HG02588 (cell line): ENCODE data around the gene PTPN13.

ENCODE experiments used
- ATAC-seq: cut with Tn5 transposase; IDR thresholded peaks from one replicate; pipeline ENCODE4 v1.9.1; 2021; ENCODE audit warnings: mild to moderate bottlenecking, moderate library complexity; ENCODE audit not compliant: unreplicated experiment

Gene PTPN13

GRCh38 chr4:86593688-86594558, at the start of gene PTPN13:
TSS of gene PTPN13 (plus strand) at chr4:86594315. CDS start at chr4:86635257, 40,942 bp downstream.
- peak; percentile 99 for ATAC-seq

- ATAC-seq, result no peak
Observed at GRCh38 chr4:86547140-86547539, 47.0 kb upstream of the PTPN13 start.

- ATAC-seq, result no peak
Observed at GRCh38 chr4:86549163-86549788, 44.8 kb upstream of the PTPN13 start.

GRCh38 chr4:86551387-86551786, 42.7 kb upstream of the PTPN13 start:
- no peak for ATAC-seq

- ATAC-seq, result no peak
Observed at GRCh38 chr4:86554646-86555045, 39.5 kb upstream of the PTPN13 start.

GRCh38 chr4:86556791-86557415, 37.2 kb upstream of the PTPN13 start:
- peak; percentile 41 for ATAC-seq

- ATAC-seq, result peak; percentile 92
Observed at GRCh38 chr4:86557526-86557925, 36.6 kb upstream of the PTPN13 start.

- ATAC-seq, result no peak
Observed at GRCh38 chr4:86558258-86558657, 35.9 kb upstream of the PTPN13 start.

GRCh38 chr4:86558797-86559196, 35.3 kb upstream of the PTPN13 start:
- no peak for ATAC-seq

- no peak for ATAC-seq
Observed at GRCh38 chr4:86560447-86560846, 33.7 kb upstream of the PTPN13 start.

- ATAC-seq, result no peak
Observed at GRCh38 chr4:86561256-86561655, 32.9 kb upstream of the PTPN13 start.

- no peak for ATAC-seq
Observed at GRCh38 chr4:86563416-86563815, 30.7 kb upstream of the PTPN13 start.

GRCh38 chr4:86564795-86565194, 29.3 kb upstream of the PTPN13 start:
- no peak for ATAC-seq

GRCh38 chr4:86565651-86566050, 28.5 kb upstream of the PTPN13 start:
- ATAC-seq, result no peak

GRCh38 chr4:86569103-86569870, 24.8 kb upstream of the PTPN13 start:
- no peak for ATAC-seq

GRCh38 chr4:86579941-86580340, 14.2 kb upstream of the PTPN13 start:
- ATAC-seq, result no peak

- no peak for ATAC-seq
Observed at GRCh38 chr4:86582410-86582809, 11.7 kb upstream of the PTPN13 start.

- ATAC-seq, result no peak
Observed at GRCh38 chr4:86586160-86586572, 7.9 kb upstream of the PTPN13 start.

GRCh38 chr4:86586626-86587380, 7.3 kb upstream of the PTPN13 start:
- ATAC-seq, result no peak

- no peak for ATAC-seq
Observed at GRCh38 chr4:86587381-86588140, 6.6 kb upstream of the PTPN13 start.
